Loucy (cell line): ENCODE results near the gene RNU6-9.

ENCODE experiments used
- H2AFZ ChIP-seq: fragments of 200-600 bp; sonication (generic); 2 replicates; pipeline ENCODE4 v1.6.0; 2016; ENCODE audit warnings: antibody characterized with exemption, mild to moderate bottlenecking, low read length, moderate library complexity
- H3F3A ChIP-seq: fragments of 200-600 bp; 2 replicates; pipeline ENCODE4 v1.6.0; 2016; ENCODE audit warnings: antibody characterized with exemption, low read depth, mild to moderate bottlenecking
- H3K27me3 ChIP-seq: fragments of 200-600 bp; sonication (generic); 2 replicates; pipeline ENCODE4 v1.6.1; 2014; ENCODE audit warnings: low read length, mild to moderate bottlenecking; ENCODE audit not compliant: insufficient read depth, poor library complexity, severe bottlenecking
- H3K36me3 ChIP-seq: fragments of 200-600 bp; sonication (generic); 2 replicates; pipeline ENCODE4 v1.6.1; 2016; ENCODE audit warnings: low read length; ENCODE audit not compliant: insufficient read depth
- H3K4me1 ChIP-seq: fragments of 200-600 bp; sonication (generic); 2 replicates; pipeline ENCODE4 v1.5.1; 2014; ENCODE audit warnings: low read length, mild to moderate bottlenecking; ENCODE audit not compliant: insufficient read depth, poor library complexity, severe bottlenecking
- H3K4me2 ChIP-seq: fragments of 200-600 bp; sonication (generic); 2 replicates; pipeline ENCODE4 v1.6.0; 2014; ENCODE audit warnings: antibody characterized with exemption, low read length, low read depth, mild to moderate bottlenecking; ENCODE audit not compliant: poor library complexity, severe bottlenecking
- H3K4me3 ChIP-seq: fragments of 200-600 bp; sonication (generic); 2 replicates; pipeline ENCODE4 v1.5.1; 2014; ENCODE audit warnings: low read length, mild to moderate bottlenecking, mixed read lengths; ENCODE audit not compliant: poor library complexity, severe bottlenecking
- H3K79me2 ChIP-seq: fragments of 200-600 bp; sonication (generic); 2 replicates; pipeline ENCODE4 v1.6.1; 2014; ENCODE audit warnings: low read length; ENCODE audit not compliant: insufficient read depth
- H3K9ac ChIP-seq: fragments of 200-600 bp; sonication (generic); 2 replicates; pipeline ENCODE4 v1.6.0; 2014; ENCODE audit warnings: mild to moderate bottlenecking, low read depth, low read length, moderate library complexity; ENCODE audit not compliant: poor library complexity, severe bottlenecking
- H3K9me2 ChIP-seq: fragments of 200-600 bp; sonication (generic); replicated peaks from 2 replicates; pipeline ENCODE4 v1.6.1; 2016; ENCODE audit warnings: low read depth, low read length, mixed read lengths
- H3K9me3 ChIP-seq: fragments of 200-600 bp; sonication (generic); 2 replicates; pipeline ENCODE4 v1.6.1; 2014; ENCODE audit warnings: mild to moderate bottlenecking, antibody characterized with exemption, low read length, low read depth; ENCODE audit not compliant: insufficient read depth
- H4K20me1 ChIP-seq: fragments of 200-600 bp; sonication (generic); 2 replicates; pipeline ENCODE4 v1.6.0; 2014; ENCODE audit warnings: antibody characterized with exemption, low read length, mild to moderate bottlenecking; ENCODE audit not compliant: insufficient read depth, poor library complexity, severe bottlenecking
- CTCF ChIP-seq: fragments of 200-600 bp; sonication (generic); conservative IDR thresholded peaks from 2 replicates; pipeline ENCODE4 v1.5.1; 2014; ENCODE audit warnings: mild to moderate bottlenecking, antibody characterized with exemption, low read length
- EZH2phosphoT487 ChIP-seq: fragments of 200-600 bp; IDR thresholded peaks from 2 replicates; pipeline ENCODE4 v1.6.1; 2018; ENCODE audit warnings: antibody characterized with exemption, mild to moderate bottlenecking, moderate library complexity, borderline replicate concordance

The RNU6-9 gene

DNA sequence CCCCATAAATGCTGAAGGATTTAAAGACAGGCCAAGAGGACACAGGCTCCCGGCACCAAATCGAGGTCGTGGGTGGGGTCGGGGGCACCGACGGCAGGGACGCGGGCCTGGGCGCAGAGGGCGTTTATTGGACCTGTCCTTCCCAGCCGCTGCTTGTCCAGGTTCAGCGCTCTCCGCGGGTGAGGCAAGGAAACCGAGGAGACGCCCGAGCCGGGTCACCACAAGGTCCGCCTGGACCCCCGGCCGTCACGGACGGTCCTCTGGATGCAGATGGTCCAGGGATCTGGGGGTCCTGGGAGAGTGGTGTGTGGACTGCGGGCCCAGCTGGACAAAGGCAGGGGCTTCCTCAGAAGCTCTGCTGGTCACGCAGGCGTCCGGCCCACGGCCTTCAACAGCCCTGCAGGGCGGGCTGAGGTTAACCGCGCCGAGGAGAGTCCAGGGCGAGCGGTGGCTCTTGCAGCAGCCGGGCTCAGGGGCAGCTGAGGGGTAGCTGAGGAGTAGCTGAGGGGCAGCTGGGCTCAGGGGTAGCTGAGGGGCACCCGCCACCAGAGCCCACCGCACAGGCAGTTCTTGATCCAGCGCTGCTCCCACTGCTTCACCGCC lies 25.3 kb upstream of the RNU6-9 start:
- H3K9ac ChIP-seq = no peak overlapping the region
- no peaks in the 10 kb centered on the region for H3K4me1 ChIP-seq
- no peaks in the 10 kb centered on the region for H3K79me2 ChIP-seq
- H3K36me3 ChIP-seq = no peaks in the 10 kb centered on the region; the same call in 1 of the 2 replicates
- no peak for TF ChIP-seq EZH2phosphoT487
- TF ChIP-seq CTCF = no peak
- no peaks in the 10 kb centered on the region for H3K9me3 ChIP-seq
- H3K4me3 ChIP-seq = no peak overlapping the region
- no peak overlapping the region for H3K4me2 ChIP-seq
- H3K9me2 ChIP-seq = no peaks in the 10 kb centered on the region
- H2AFZ ChIP-seq = no peak overlapping the region
- H3F3A ChIP-seq = no peaks in the 10 kb centered on the region; the same call in 1 of the 2 replicates
- no peaks in the 10 kb centered on the region for H4K20me1 ChIP-seq
- H3K27me3 ChIP-seq = no peaks in the 10 kb centered on the region

DNA sequence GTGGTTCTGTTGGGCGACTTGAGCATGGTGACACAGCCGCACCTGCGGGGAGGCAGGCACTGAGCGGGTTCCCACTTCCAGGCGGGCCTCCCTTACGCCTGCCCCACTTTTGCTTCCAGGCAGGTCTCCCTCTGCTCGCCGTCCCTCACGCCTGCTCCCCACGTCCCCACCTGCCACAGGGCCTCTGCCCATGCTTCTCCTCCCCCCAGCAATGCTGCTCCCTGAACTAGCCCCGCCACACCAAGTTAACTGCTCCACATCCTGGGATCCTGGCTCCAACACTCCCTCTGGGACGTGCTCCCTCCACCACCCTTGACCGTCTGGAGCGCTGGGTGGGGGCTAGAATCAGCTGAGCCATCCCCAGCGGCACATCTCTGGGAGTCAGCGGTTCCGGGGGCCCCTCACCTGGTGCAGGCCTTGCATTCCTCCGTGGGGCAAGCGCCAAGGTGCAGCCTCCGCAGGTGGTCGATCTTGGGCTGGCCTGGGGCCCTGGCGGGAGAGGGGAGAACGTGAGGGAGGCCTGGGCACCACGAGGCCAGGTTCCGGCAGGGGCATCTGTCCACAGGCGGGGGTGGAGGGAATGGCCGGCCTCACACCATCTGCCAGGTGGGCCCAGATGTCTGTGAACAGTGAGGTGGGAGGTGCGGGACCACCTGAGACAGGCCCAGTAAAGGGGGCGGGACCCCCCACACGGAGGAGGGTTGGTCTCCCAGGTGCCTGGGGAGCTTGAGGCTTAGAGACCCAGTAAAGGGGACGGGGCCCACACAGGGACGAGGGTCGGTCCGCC lies 24.6 kb upstream of the RNU6-9 start:
- Histone ChIP-seq H4K20me1 (no peaks in the 10 kb centered on the region), H3K79me2 (no peaks in the 10 kb centered on the region), H3F3A (no peaks in the 10 kb centered on the region; the same call in 1 of the 2 replicates), H3K4me3 (no peak overlapping the region), H3K9me3 (no peaks in the 10 kb centered on the region), H3K9me2 (no peaks in the 10 kb centered on the region), H3K4me2 (no peak overlapping the region), H3K27me3 (no peaks in the 10 kb centered on the region), H3K4me1 (no peaks in the 10 kb centered on the region), H3K36me3 (no peaks in the 10 kb centered on the region; the same call in 1 of the 2 replicates), H3K9ac (no peak overlapping the region), H2AFZ (no peak overlapping the region)
- TF ChIP-seq EZH2phosphoT487 (no peak), CTCF (no peak)

GRCh38 chr19:869245-870177 lies 23.8 kb upstream of the RNU6-9 start:
- no peak overlapping the region for H3K4me3 ChIP-seq
- no peaks in the 10 kb centered on the region; the same call in 1 of the 2 replicates for H3F3A ChIP-seq
- no peak for TF ChIP-seq CTCF
- TF ChIP-seq EZH2phosphoT487 = no peak
- H4K20me1 ChIP-seq = no peaks in the 10 kb centered on the region
- H3K9ac ChIP-seq = no peak overlapping the region
- H3K79me2 ChIP-seq = no peaks in the 10 kb centered on the region
- H3K4me1 ChIP-seq = no peaks in the 10 kb centered on the region
- H3K9me3 ChIP-seq = no peaks in the 10 kb centered on the region
- no peaks in the 10 kb centered on the region for H3K9me2 ChIP-seq
- no peaks in the 10 kb centered on the region for H3K27me3 ChIP-seq
- no peaks in the 10 kb centered on the region; the same call in 1 of the 2 replicates for H3K36me3 ChIP-seq
- no peak overlapping the region for H2AFZ ChIP-seq
- no peak overlapping the region for H3K4me2 ChIP-seq
